Gastrocnemius medialis (tissue), 4 donors: ENCODE data around the gene CCDC13.

Experiments
- POLR2A ChIP-seq, 2 donors: fragments of 450-650 bp; IDR thresholded peaks; one replicate each; pipeline ENCODE4 v1.6.1; 2017; ENCODE audit warnings: antibody characterized with exemption in 2 of 2, mild to moderate bottlenecking in 2 of 2, moderate library complexity in 2 of 2
- TF ChIP-seq, protein P1 (sequence below), 5 experiments: fragments of 450-650 bp in 3 of 5; fragments of 200-600 bp in 2 of 5; sonication (generic) in 2 of 5; IDR thresholded peaks in 4 of 5; conservative IDR thresholded peaks in 1 of 5; 1 replicate in 4 of 5; 2 replicates in 1 of 5; pipeline ENCODE4 v1.5.1; 2016 to 2019; ENCODE audit warnings: antibody characterized with exemption in 5 of 5, mild to moderate bottlenecking in 3 of 5, moderate library complexity in 3 of 5

DNA sequence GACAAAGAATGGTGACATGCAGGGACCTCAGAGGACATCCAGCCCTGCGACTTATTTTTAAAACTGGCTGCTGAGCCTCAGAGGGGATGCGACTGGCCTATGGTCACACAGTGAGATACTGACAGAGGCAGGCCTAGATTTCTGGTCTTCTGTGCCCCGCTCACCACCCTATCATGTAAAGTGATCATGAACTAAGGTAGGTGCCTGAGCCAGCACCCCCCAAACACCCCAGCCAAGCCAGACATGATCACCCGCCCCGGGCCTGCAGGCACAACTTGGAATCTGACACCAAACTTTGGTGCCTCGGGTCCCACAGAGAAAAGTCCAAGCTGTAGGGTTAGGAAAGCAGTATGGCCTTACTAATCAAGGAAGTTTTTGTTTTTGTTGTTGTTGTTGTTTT, 36.5 kb downstream of the CCDC13 start:
- TF ChIP-seq, protein P1, sequence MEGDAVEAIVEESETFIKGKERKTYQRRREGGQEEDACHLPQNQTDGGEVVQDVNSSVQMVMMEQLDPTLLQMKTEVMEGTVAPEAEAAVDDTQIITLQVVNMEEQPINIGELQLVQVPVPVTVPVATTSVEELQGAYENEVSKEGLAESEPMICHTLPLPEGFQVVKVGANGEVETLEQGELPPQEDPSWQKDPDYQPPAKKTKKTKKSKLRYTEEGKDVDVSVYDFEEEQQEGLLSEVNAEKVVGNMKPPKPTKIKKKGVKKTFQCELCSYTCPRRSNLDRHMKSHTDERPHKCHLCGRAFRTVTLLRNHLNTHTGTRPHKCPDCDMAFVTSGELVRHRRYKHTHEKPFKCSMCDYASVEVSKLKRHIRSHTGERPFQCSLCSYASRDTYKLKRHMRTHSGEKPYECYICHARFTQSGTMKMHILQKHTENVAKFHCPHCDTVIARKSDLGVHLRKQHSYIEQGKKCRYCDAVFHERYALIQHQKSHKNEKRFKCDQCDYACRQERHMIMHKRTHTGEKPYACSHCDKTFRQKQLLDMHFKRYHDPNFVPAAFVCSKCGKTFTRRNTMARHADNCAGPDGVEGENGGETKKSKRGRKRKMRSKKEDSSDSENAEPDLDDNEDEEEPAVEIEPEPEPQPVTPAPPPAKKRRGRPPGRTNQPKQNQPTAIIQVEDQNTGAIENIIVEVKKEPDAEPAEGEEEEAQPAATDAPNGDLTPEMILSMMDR (IDR thresholded peaks at IDR 0.05 in 4 of 5, conservative IDR thresholded peaks at IDR 0.05 in 1 of 5) = no peak
- TF ChIP-seq POLR2A (IDR thresholded peaks at IDR 0.05) = no peak
